ENCODE data around the gene ABCA13.
"Not testable (repeated sequence)": the region's sequence is repeated elsewhere in the genome, so short reads cannot be mapped to it uniquely, and the experiment has no call there.

Gene ABCA13

GRCh38 chr7:48171202-48171601 is at the start of gene ABCA13:
TSS of gene ABCA13 (plus strand) at chr7:48171458. CDS start at chr7:48171484, 26 bp downstream.
- DNase-seq: no peak

- no peak for DNase-seq
Observed at GRCh38 chr7:48126037-48126436, 45.2 kb upstream of the ABCA13 start.

- no peak for DNase-seq
Observed at GRCh38 chr7:48130658-48131108, 40.6 kb upstream of the ABCA13 start.

- no peak for DNase-seq
Observed at GRCh38 chr7:48132792-48133191, 38.5 kb upstream of the ABCA13 start.

GRCh38 chr7:48139459-48139858 is 31.8 kb upstream of the ABCA13 start:
- DNase-seq: no peak

- DNase-seq: no peak
Observed at GRCh38 chr7:48140001-48140681, 31.1 kb upstream of the ABCA13 start.

GRCh38 chr7:48141521-48141920 is 29.7 kb upstream of the ABCA13 start:
- DNase-seq: no peak

- DNase-seq: no peak
Observed at GRCh38 chr7:48144291-48144768, 26.9 kb upstream of the ABCA13 start.

GRCh38 chr7:48147078-48147591 is 24.1 kb upstream of the ABCA13 start:
- DNase-seq: no peak

- not testable (repeated sequence) for DNase-seq
Observed at GRCh38 chr7:48147690-48148089, 23.6 kb upstream of the ABCA13 start.

GRCh38 chr7:48148311-48148710 is 22.9 kb upstream of the ABCA13 start:
- DNase-seq: no peak

GRCh38 chr7:48149058-48149457 is 22.2 kb upstream of the ABCA13 start:
- DNase-seq: no peak

- DNase-seq: no peak
Observed at GRCh38 chr7:48150086-48150485, 21.2 kb upstream of the ABCA13 start.

- DNase-seq: no peak
Observed at GRCh38 chr7:48154792-48155413, 16.4 kb upstream of the ABCA13 start.

- DNase-seq: no peak
Observed at GRCh38 chr7:48158404-48158803, 12.9 kb upstream of the ABCA13 start.

- DNase-seq: no peak
Observed at GRCh38 chr7:48161407-48162125, 9.7 kb upstream of the ABCA13 start.

- DNase-seq: no peak
Observed at GRCh38 chr7:48165157-48165556, 6.1 kb upstream of the ABCA13 start.

GRCh38 chr7:48168159-48168558 is 3.1 kb upstream of the ABCA13 start:
- DNase-seq: no peak

- no peak for DNase-seq
Observed at GRCh38 chr7:48170506-48170905, 752 bp upstream of the ABCA13 start.

GRCh38 chr7:48173313-48173712 is 2.1 kb downstream of the ABCA13 start:
- DNase-seq: no peak

GRCh38 chr7:48173756-48174382 is 2.6 kb downstream of the ABCA13 start:
- no peak for DNase-seq

- no peak for DNase-seq
Observed at GRCh38 chr7:48175019-48175418, 3.8 kb downstream of the ABCA13 start.

GRCh38 chr7:48176356-48176893 is 5.2 kb downstream of the ABCA13 start:
- no peak for DNase-seq

Data from activated CD8-positive, alpha-beta memory T cell treated with anti-CD3 and anti-CD28 coated beads, Interleukin-2, amount 50 U/mL, for 4 hours (primary cell).